GM06990 (cell line): Measurements from ENCODE around the gene FHOD3.
"Not testable (repeated sequence)": the region's sequence is repeated elsewhere in the genome, so short reads cannot be mapped to it uniquely, and the experiment has no call there.

ENCODE experiments used
- DNase-seq: peaks from one replicate; pipeline ENCODE4 v3.0.0-alpha.2; 2011; ENCODE audit not compliant: insufficient read length; ENCODE audit errors: extremely low read depth
- H3K27me3 ChIP-seq: replicated peaks from 2 replicates; pipeline ENCODE4 v1.6.0; 2011; ENCODE audit warnings: low read length; ENCODE audit not compliant: control insufficient read depth, insufficient read depth
- H3K36me3 ChIP-seq: 2 replicates; pipeline ENCODE4 v1.5.1; 2011; ENCODE audit warnings: low read length; ENCODE audit not compliant: control insufficient read depth, insufficient read depth
- H3K4me3 ChIP-seq: replicated peaks from 2 replicates; pipeline ENCODE4 v1.5.1; 2011; ENCODE audit warnings: low read depth, mild to moderate bottlenecking, control low read depth, low read length
- TF ChIP-seq, protein P1 (sequence below): IDR thresholded peaks from 2 replicates; pipeline ENCODE4 v1.5.1; 2011; ENCODE audit warnings: low read length, control low read depth, mild to moderate bottlenecking, inconsistent platforms; ENCODE audit not compliant: insufficient read depth, poor library complexity, severe bottlenecking

FHOD3 gene

GRCh38 chr18:36352384-36352783 lies 54.9 kb downstream of the FHOD3 start:
- Histone ChIP-seq H3K27me3 (no peaks in the 10 kb centered on the region), H3K36me3 (no peaks in the 10 kb centered on the region; the same call in none of the 2 replicates), H3K4me3 (no peak overlapping the region)
- TF ChIP-seq, protein P1, sequence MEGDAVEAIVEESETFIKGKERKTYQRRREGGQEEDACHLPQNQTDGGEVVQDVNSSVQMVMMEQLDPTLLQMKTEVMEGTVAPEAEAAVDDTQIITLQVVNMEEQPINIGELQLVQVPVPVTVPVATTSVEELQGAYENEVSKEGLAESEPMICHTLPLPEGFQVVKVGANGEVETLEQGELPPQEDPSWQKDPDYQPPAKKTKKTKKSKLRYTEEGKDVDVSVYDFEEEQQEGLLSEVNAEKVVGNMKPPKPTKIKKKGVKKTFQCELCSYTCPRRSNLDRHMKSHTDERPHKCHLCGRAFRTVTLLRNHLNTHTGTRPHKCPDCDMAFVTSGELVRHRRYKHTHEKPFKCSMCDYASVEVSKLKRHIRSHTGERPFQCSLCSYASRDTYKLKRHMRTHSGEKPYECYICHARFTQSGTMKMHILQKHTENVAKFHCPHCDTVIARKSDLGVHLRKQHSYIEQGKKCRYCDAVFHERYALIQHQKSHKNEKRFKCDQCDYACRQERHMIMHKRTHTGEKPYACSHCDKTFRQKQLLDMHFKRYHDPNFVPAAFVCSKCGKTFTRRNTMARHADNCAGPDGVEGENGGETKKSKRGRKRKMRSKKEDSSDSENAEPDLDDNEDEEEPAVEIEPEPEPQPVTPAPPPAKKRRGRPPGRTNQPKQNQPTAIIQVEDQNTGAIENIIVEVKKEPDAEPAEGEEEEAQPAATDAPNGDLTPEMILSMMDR: no peak
- no peak for DNase-seq

GRCh38 chr18:36354989-36355388 lies 57.5 kb downstream of the FHOD3 start:
- Histone ChIP-seq H3K36me3 (no peaks in the 10 kb centered on the region; the same call in none of the 2 replicates), H3K4me3 (no peak overlapping the region), H3K27me3 (no peaks in the 10 kb centered on the region)
- DNase-seq: no peak
- TF ChIP-seq, protein P1: no peak

- Histone ChIP-seq H3K4me3 (no peak overlapping the region), H3K36me3 (no peaks in the 10 kb centered on the region; the same call in none of the 2 replicates), H3K27me3 (no peaks in the 10 kb centered on the region)
- TF ChIP-seq, protein P1: no peak
- DNase-seq: no peak
These were observed 58.0 kb downstream of the FHOD3 start for GRCh38 chr18:36355511-36355910.

GRCh38 chr18:36356741-36357140 lies 59.2 kb downstream of the FHOD3 start:
- H3K36me3 ChIP-seq, H3K4me3 ChIP-seq, H3K27me3 ChIP-seq, DNase-seq: not testable (repeated sequence)

DNA sequence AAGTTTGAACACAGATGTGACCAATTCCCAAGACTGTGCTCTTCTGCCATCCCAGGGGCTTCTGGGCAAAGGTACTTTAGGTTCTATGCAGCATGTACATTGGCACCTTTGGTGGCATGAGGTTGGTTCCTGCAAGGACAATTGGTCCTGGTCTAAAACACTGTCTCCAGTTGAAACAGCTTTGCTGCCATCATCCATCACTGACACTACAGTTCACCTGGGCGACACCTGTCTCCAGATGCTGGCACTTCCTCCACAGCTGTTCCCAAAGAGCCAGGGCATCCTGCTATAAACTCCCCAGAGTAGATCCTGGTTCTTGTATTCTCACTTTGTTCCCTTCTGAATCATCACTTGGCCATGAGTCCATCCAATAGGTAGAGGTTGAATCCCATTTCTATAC lies 60.6 kb downstream of the FHOD3 start:
- Histone ChIP-seq H3K36me3 (no peaks in the 10 kb centered on the region; the same call in 1 of the 2 replicates), H3K27me3 (no peaks in the 10 kb centered on the region), H3K4me3 (no peak overlapping the region)
- TF ChIP-seq, protein P1: no peak
- no peak for DNase-seq

- no peaks in the 10 kb centered on the region; the same call in 1 of the 2 replicates for H3K36me3 ChIP-seq
- TF ChIP-seq, protein P1: no peak
These were observed 62.9 kb downstream of the FHOD3 start for GRCh38 chr18:36360256-36360909.

More at GRCh38 chr18:36360256-36360909, 62.9 kb downstream of the FHOD3 start:
- H3K4me3 ChIP-seq: no peak overlapping the region
- H3K27me3 ChIP-seq: no peaks in the 10 kb centered on the region
- no peak for DNase-seq
